HepG2 (cell line): ENCODE results near the gene ELANE. TPM values are rescaled to one million over a fixed set of nuclear protein-coding genes. Genes with fewer than 3 reads are reported as not detected.

ENCODE experiments used
- ATAC-seq: fragments of 200-7000 bp; cut with Tn5 transposase; 3 replicates; pipeline ENCODE4 v1.9.1; 2020; ENCODE audit warnings: mild to moderate bottlenecking, moderate library complexity
- BruUV-seq: library from RNA; stranded (reverse); fragments of 400-500 nt; replicated peaks from 2 replicates; lab custom pipeline; 2021; lab: Mats Ljungman, UMichigan
- CTCF ChIA-PET: fragments of 300-600 bp; formaldehyde crosslinking; extraction: SDS; loops from one replicate; lab custom pipeline; 2021; ENCODE audit warnings: low total read pairs, inconsistent platforms, low intra/inter-chr PET ratio; lab: Yijun Ruan, JAX
- POLR2A ChIA-PET: fragments of 350-600 bp; sonication (Branson Sonifier 250); formaldehyde crosslinking; loops from one replicate; lab custom pipeline; 2020; ENCODE audit warnings: antibody characterized with exemption, inconsistent platforms; lab: Yijun Ruan, JAX
- DNase-seq: peaks from one replicate; pipeline ENCODE4 v3.0.0-alpha.2; 2015; ENCODE audit warnings: low spot score
- FAIRE-seq: peaks from 3 replicates; lab custom pipeline; 2011; peaks lifted over from hg19 to GRCh38; lab: Jason Lieb, UNC
- H2AFZ ChIP-seq: one replicate; pipeline ENCODE4 v1.6.1; 2011; ENCODE audit warnings: low read length, inconsistent platforms
- H3K27ac ChIP-seq: fragments of 300-600 bp; 3 replicates; pipeline ENCODE4 v1.8.0; 2011; ENCODE audit warnings: mixed run types, mild to moderate bottlenecking, mixed read lengths, low read length, inconsistent platforms; ENCODE audit not compliant: insufficient read depth; ENCODE audit errors: extremely low read length
- H3K27me3 ChIP-seq, 2 experiments: fragments of 200-600 bp in 1 of 2; 2 replicates in 1 of 2; 3 replicates in 1 of 2; pipeline versions ENCODE4 v1.6.0 to v1.8.0; 2011; ENCODE audit warnings: low read length in 2 of 2, mild to moderate bottlenecking in 2 of 2, moderate library complexity in 2 of 2, inconsistent platforms in 1 of 2; ENCODE audit not compliant: insufficient read depth in 2 of 2, control insufficient read depth in 1 of 2
- H3K36me3 ChIP-seq, 2 experiments: fragments of 200-600 bp in 1 of 2; replicated peaks in 1 of 2; 2 replicates in 1 of 2; 3 replicates in 1 of 2; pipeline versions ENCODE4 v1.5.1 to v1.8.0; 2011; ENCODE audit warnings: low read length in 2 of 2, inconsistent platforms in 1 of 2; ENCODE audit not compliant: insufficient read depth in 2 of 2, control insufficient read depth in 1 of 2
- H3K4me1 ChIP-seq: 2 replicates; pipeline ENCODE4 v1.5.1; 2012; ENCODE audit warnings: low read length, inconsistent platforms; ENCODE audit not compliant: insufficient read depth
- H3K4me2 ChIP-seq: 2 replicates; pipeline ENCODE4 v1.6.0; 2011; ENCODE audit warnings: low read depth, low read length, inconsistent platforms
- H3K4me3 ChIP-seq, 3 experiments: fragments of 200-600 bp in 1 of 3; sonication (generic), shearing (Covaris generic) in 1 of 3; replicated peaks in 1 of 3; 2 replicates each; pipeline ENCODE4 v1.5.1; 2011 to 2016; ENCODE audit warnings: low read length in 3 of 3, inconsistent platforms in 2 of 3, low read depth in 2 of 3, mild to moderate bottlenecking in 2 of 3, control low read depth in 1 of 3, mixed read lengths in 1 of 3; ENCODE audit not compliant: insufficient read depth in 1 of 3
- H3K79me2 ChIP-seq: one replicate; pipeline ENCODE4 v1.6.1; 2011; ENCODE audit warnings: low read length, inconsistent platforms; ENCODE audit not compliant: insufficient read depth
- H3K9ac ChIP-seq: 2 replicates; pipeline ENCODE4 v1.6.0; 2011; ENCODE audit warnings: mild to moderate bottlenecking, low read depth, low read length, inconsistent platforms; ENCODE audit not compliant: insufficient read depth
- H3K9me3 ChIP-seq: 2 replicates; pipeline ENCODE4 v1.5.1; 2012; ENCODE audit warnings: mild to moderate bottlenecking, low read length
- H4K20me1 ChIP-seq: 2 replicates; pipeline ENCODE4 v1.6.0; 2011; ENCODE audit warnings: inconsistent platforms, mild to moderate bottlenecking, low read length, moderate library complexity; ENCODE audit not compliant: insufficient read depth
- CBX1 ChIP-seq: IDR thresholded peaks from one replicate; pipeline ENCODE4 v1.6.1; 2016; ENCODE audit warnings: antibody characterized with exemption, low read depth
- RCOR2 ChIP-seq: IDR thresholded peaks from 2 replicates; pipeline ENCODE4 v1.6.1; 2016; ENCODE audit warnings: missing biosample characterization, missing genetic modification reagents
- ZFYVE20 ChIP-seq: sonication (generic); formaldehyde crosslinking; IDR thresholded peaks from 2 replicates; pipeline ENCODE4 v1.8.0; 2023; ENCODE audit warnings: low read depth, mild to moderate bottlenecking, moderate library complexity, missing genetic modification reagents, borderline replicate concordance
- ZNF770 ChIP-seq: sonication (generic); formaldehyde crosslinking; IDR thresholded peaks from 2 replicates; pipeline ENCODE4 v1.5.0; 2020; ENCODE audit warnings: mild to moderate bottlenecking, missing genetic modification reagents
- ZSCAN5A ChIP-seq: sonication (generic); formaldehyde crosslinking; IDR thresholded peaks from 2 replicates; pipeline ENCODE4 v1.8.0; 2022; ENCODE audit warnings: mild to moderate bottlenecking, missing genetic modification reagents, borderline replicate concordance
- WGBS: methylation state at CpG from one replicate; pipeline ENCODE4 v1.1.6; 2017; ENCODE audit warnings: low lambda C conversion rate; 5-methylcytosine and 5-hydroxymethylcytosine counted together
- in situ Hi-C: cut with HindIII; loops from 2 replicates; pipeline ENCODE4 v1.10.0; 2017; ENCODE audit warnings: low pct_unique_long_range_greater_than_20kb; ENCODE audit not compliant: extremely low pct_ligation_motif_present
- intact Hi-C: fragments of 100-400 bp; cut with micrococcal nuclease; formaldehyde crosslinking; loops from one replicate; pipeline ENCODE4 v1.10.0; 2022; ENCODE audit not compliant: unreplicated experiment
- polyA plus RNA-seq, 8 experiments: library from polyadenylated mRNA; depleted of rRNA in 3 of 8; stranded (reverse) in 7 of 8; unstranded in 1 of 8; fragments of >200 nt; fragmentation: Illumina TruSeq in 4 of 8; extraction: Trizol in 4 of 8; gene quantifications; 2 replicates each; pipeline versions ENCODE4 v1.2.1 to v1.2.3, GENCODE V29; 2011 to 2016; ENCODE audit warnings: low read depth in 4 of 8, missing spikeins in 1 of 8, mixed read lengths in 1 of 8; ENCODE audit not compliant: insufficient read depth in 1 of 8
- total RNA-seq, 5 experiments: library from RNA; depleted of rRNA; stranded (reverse); fragments of >200 nt; fragmentation: Illumina TruSeq; extraction: Trizol; gene quantifications; 2 replicates each; pipeline ENCODE4 v1.2.3, GENCODE V29; 2016; ENCODE audit warnings: low read depth in 1 of 5

Gene ELANE
- total and polyA plus RNA-seq, 2 of the 13 experiments (the other 11 are each of a cell fraction or from before 2014, with no cell fraction given): not detected

GRCh38 chr19:858284-858683 is 6.2 kb downstream of the ELANE start:
- no peaks in the 10 kb centered on the region for H3K79me2 ChIP-seq
- H3K27me3 ChIP-seq: no peaks in the 10 kb centered on the region; a peak in 2 of 5 replicates
- in situ Hi-C loops (loop anchor here (10.0 kb wide), 1 partner anchor 93 kb away; no protein-coding TSS in a partner anchor), intact Hi-C loops (loop anchor here (5.0 kb wide), 1 partner anchor 86 kb away; no protein-coding TSS in a partner anchor)
- 38% methylated on average over 9 of the region's 9 CpGs for WGBS
- ATAC-seq: no peak
- no peak for FAIRE-seq
- no peak overlapping the region for H3K27ac ChIP-seq
- ChIA-PET CTCF (no interaction called here), POLR2A (no interaction called here)
- H3K36me3 ChIP-seq: no peaks in the 10 kb centered on the region
- no peak overlapping the region for H3K4me2 ChIP-seq
- no peak overlapping the region for H2AFZ ChIP-seq
- no peak for TF ChIP-seq RCOR2
- TF ChIP-seq CBX1: no peak
- TF ChIP-seq ZNF770 (CRISPR knock-in tag): peak; percentile 84
- no peak for TF ChIP-seq ZFYVE20 (CRISPR knock-in tag)
- TF ChIP-seq ZSCAN5A: no peak
- BruUV-seq: no TSS peak
- no peaks in the 10 kb centered on the region for H3K9me3 ChIP-seq
- no peak overlapping the region for H3K9ac ChIP-seq
- H3K4me1 ChIP-seq: peaks cover 19% of the 10 kb centered on the region
- no peak overlapping the region for H3K4me3 ChIP-seq
- H4K20me1 ChIP-seq: no peaks in the 10 kb centered on the region
- no peak for DNase-seq
